Gastrocnemius medialis (tissue), 4 donors: ENCODE results near the gene PATJ. TPM values are rescaled to one million over a fixed set of nuclear protein-coding genes. Genes with fewer than 3 reads are reported as not detected.
A peak's percentile ranks its signal among the peaks of the same experiment; 100 is the strongest.

Experiments used
- ATAC-seq, 2 donors: fragments of 150-250 bp; one replicate each; pipeline ENCODE4 v1.9.1; 2016
- DNase-seq, 2 donors: peaks; one replicate each; pipeline ENCODE4 v3.0.0-alpha.2; 2019
- H3K27ac ChIP-seq, 4 donors: fragments of 200-600 bp; sonication (generic); 1 replicate in 1 of 4; 2 replicates in 3 of 4; pipeline ENCODE4 v1.5.1; 2016 to 2018; ENCODE audit warnings: mild to moderate bottlenecking in 2 of 4, moderate library complexity in 1 of 4
- H3K27me3 ChIP-seq, 3 donors: fragments of 200-600 bp; sonication (generic) in 2 of 3; 1 replicate in 1 of 3; 2 replicates in 2 of 3; pipeline versions ENCODE4 v1.5.1 to v1.6.0; 2016 to 2019; ENCODE audit warnings: mild to moderate bottlenecking in 1 of 3, moderate library complexity in 1 of 3
- H3K36me3 ChIP-seq, 2 donors: fragments of 200-600 bp; sonication (generic) in 1 of 2; one replicate each; pipeline ENCODE4 v1.5.1; 2017 to 2018
- H3K4me1 ChIP-seq, 2 donors: fragments of 200-600 bp; sonication (generic) in 1 of 2; one replicate each; pipeline ENCODE4 v1.5.1; 2016 to 2017; ENCODE audit warnings: mild to moderate bottlenecking in 2 of 2
- H3K4me3 ChIP-seq, 4 donors: fragments of 200-600 bp; sonication (generic) in 3 of 4; 1 replicate in 1 of 4; 2 replicates in 3 of 4; pipeline ENCODE4 v1.5.1; 2016 to 2019; ENCODE audit warnings: mild to moderate bottlenecking in 2 of 4
- H3K9me3 ChIP-seq, 3 donors: fragments of 200-600 bp; sonication (generic) in 2 of 3; 1 replicate in 1 of 3; 2 replicates in 2 of 3; pipeline ENCODE4 v1.5.1; 2016 to 2019
- POLR2A ChIP-seq, 2 donors: fragments of 450-650 bp; IDR thresholded peaks; one replicate each; pipeline ENCODE4 v1.6.1; 2017; ENCODE audit warnings: antibody characterized with exemption in 2 of 2, mild to moderate bottlenecking in 2 of 2, moderate library complexity in 2 of 2
- in situ Hi-C, 4 donors: fragments of 200-750 bp; cut with MboI; loops; one replicate each; pipeline versions ENCODE4 v1.15.0 to v1.8.0; 2017; ENCODE audit warnings: low sequenced_read_pairs in 4 of 4
- intact Hi-C: fragments of 100-400 bp; cut with DNase I; formaldehyde crosslinking; loops from one replicate; pipeline ENCODE4 v1.15.1; 2023; ENCODE audit warnings: low total_unique reads
- total RNA-seq, 4 donors: library from RNA; depleted of rRNA; stranded (reverse); fragments of >200 nt; gene quantifications; one replicate each; pipeline versions ENCODE4 v1.1.0 to v1.2.3, GENCODE V29; 2016
- TF ChIP-seq, protein P1 (sequence below), 5 experiments: fragments of 450-650 bp in 3 of 5; fragments of 200-600 bp in 2 of 5; sonication (generic) in 2 of 5; IDR thresholded peaks in 4 of 5; conservative IDR thresholded peaks in 1 of 5; 1 replicate in 4 of 5; 2 replicates in 1 of 5; pipeline ENCODE4 v1.5.1; 2016 to 2019; ENCODE audit warnings: antibody characterized with exemption in 5 of 5, mild to moderate bottlenecking in 3 of 5, moderate library complexity in 3 of 5

PATJ gene
- total RNA-seq, 4 donors from 2014 or later: 19.3 to 44.8 (median 26.0) TPM

DNA sequence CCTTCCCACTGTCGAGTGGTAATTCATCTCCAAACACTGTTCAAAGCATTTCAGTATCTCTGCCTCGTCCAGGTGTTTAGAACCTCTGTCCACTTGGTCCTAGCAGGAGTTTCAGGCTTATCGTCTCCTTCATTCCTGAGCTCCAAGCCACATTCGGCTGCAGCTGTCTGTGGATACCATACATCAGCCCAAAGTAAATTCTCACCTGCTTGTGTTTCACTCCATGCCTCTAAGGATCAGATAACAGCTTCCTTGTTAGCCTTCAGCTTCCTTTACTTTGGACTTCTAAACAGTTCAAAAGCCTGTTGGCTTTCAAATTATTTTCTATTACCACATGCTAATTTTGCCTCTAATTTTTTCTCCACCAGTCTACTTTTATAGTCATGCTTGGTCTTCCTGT, 233.4 kb downstream of the PATJ start:
- Histone ChIP-seq H3K36me3 (no peaks in the 10 kb centered on the region), H3K4me3 (no peak overlapping the region), H3K27me3 (no peaks in the 10 kb centered on the region), H3K9me3 (no peaks in the 10 kb centered on the region), H3K4me1 (peaks cover 31 to 35% of the 10 kb centered on the region in 2 donors), H3K27ac (peak overlapping the region in 3 of 4 donors; percentile 13 to 83 (median 75))
- peak; percentile 50 to 72 for ATAC-seq
- peak in 1 of 2 donors; percentile 11 for DNase-seq
- TF ChIP-seq POLR2A (IDR thresholded peaks at IDR 0.05): no peak
- TF ChIP-seq, protein P1, sequence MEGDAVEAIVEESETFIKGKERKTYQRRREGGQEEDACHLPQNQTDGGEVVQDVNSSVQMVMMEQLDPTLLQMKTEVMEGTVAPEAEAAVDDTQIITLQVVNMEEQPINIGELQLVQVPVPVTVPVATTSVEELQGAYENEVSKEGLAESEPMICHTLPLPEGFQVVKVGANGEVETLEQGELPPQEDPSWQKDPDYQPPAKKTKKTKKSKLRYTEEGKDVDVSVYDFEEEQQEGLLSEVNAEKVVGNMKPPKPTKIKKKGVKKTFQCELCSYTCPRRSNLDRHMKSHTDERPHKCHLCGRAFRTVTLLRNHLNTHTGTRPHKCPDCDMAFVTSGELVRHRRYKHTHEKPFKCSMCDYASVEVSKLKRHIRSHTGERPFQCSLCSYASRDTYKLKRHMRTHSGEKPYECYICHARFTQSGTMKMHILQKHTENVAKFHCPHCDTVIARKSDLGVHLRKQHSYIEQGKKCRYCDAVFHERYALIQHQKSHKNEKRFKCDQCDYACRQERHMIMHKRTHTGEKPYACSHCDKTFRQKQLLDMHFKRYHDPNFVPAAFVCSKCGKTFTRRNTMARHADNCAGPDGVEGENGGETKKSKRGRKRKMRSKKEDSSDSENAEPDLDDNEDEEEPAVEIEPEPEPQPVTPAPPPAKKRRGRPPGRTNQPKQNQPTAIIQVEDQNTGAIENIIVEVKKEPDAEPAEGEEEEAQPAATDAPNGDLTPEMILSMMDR (IDR thresholded peaks at IDR 0.05 in 4 of 5, conservative IDR thresholded peaks at IDR 0.05 in 1 of 5): no peak
- intact Hi-C loops: no loop called here
- in situ Hi-C loops: no loop called here

DNA sequence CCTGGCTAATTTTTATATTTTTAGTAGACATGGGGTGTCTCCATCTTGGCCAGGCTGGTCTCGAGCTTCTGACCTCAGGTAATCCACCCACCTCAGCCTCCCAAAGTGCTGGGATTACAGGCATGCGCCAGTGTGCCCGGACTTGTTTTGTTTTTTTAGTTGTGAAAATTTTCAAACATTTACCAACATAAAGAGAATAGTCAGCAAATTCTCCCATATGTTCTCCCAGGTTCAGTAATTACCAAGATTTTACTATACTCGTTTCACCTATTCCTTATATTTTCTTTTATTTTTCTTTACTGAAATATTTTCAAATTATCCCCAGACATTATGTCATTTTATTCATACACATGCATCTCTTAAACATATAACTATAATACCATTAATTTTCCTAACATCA, 234.3 kb downstream of the PATJ start:
- Histone ChIP-seq H3K4me1 (peaks cover 31 to 35% of the 10 kb centered on the region in 2 donors), H3K27me3 (no peaks in the 10 kb centered on the region), H3K36me3 (no peaks in the 10 kb centered on the region), H3K9me3 (no peaks in the 10 kb centered on the region), H3K27ac (no peak overlapping the region), H3K4me3 (no peak overlapping the region)
- TF ChIP-seq POLR2A (IDR thresholded peaks at IDR 0.05): no peak
- TF ChIP-seq, protein P1 (IDR thresholded peaks at IDR 0.05 in 4 of 5, conservative IDR thresholded peaks at IDR 0.05 in 1 of 5): no peak
- in situ Hi-C loops (no loop called here), intact Hi-C loops (no loop called here)
- ATAC-seq (no peak), DNase-seq (no peak)

- intact Hi-C loops: no loop called here
- in situ Hi-C loops: no loop called here
- no peak for TF ChIP-seq POLR2A (IDR thresholded peaks at IDR 0.05)
- TF ChIP-seq, protein P1 (IDR thresholded peaks at IDR 0.05 in 4 of 5, conservative IDR thresholded peaks at IDR 0.05 in 1 of 5): no peak
- H3K27ac ChIP-seq: no peak overlapping the region
- H3K4me3 ChIP-seq: no peak overlapping the region
- DNase-seq (no peak), ATAC-seq (no peak)
- H3K27me3 ChIP-seq: no peaks in the 10 kb centered on the region
- H3K4me1 ChIP-seq: peaks cover 18 to 22% of the 10 kb centered on the region in 2 donors
- H3K36me3 ChIP-seq: no peaks in the 10 kb centered on the region
- H3K9me3 ChIP-seq: no peaks in the 10 kb centered on the region
Measured at GRCh38 chr1:61978796-61979195, 236.5 kb downstream of the PATJ start.

- Histone ChIP-seq H3K4me3 (no peak overlapping the region), H3K27me3 (no peaks in the 10 kb centered on the region), H3K27ac (no peak overlapping the region), H3K36me3 (no peaks in the 10 kb centered on the region), H3K9me3 (no peaks in the 10 kb centered on the region), H3K4me1 (peaks cover 15 to 16% of the 10 kb centered on the region in 2 donors)
- intact Hi-C loops: no loop called here
- DNase-seq (no peak), ATAC-seq (no peak)
- in situ Hi-C loops: no loop called here
- TF ChIP-seq POLR2A (IDR thresholded peaks at IDR 0.05): no peak
- TF ChIP-seq, protein P1 (IDR thresholded peaks at IDR 0.05 in 4 of 5, conservative IDR thresholded peaks at IDR 0.05 in 1 of 5): no peak
Measured at GRCh38 chr1:61979729-61980128, 237.4 kb downstream of the PATJ start.

DNA sequence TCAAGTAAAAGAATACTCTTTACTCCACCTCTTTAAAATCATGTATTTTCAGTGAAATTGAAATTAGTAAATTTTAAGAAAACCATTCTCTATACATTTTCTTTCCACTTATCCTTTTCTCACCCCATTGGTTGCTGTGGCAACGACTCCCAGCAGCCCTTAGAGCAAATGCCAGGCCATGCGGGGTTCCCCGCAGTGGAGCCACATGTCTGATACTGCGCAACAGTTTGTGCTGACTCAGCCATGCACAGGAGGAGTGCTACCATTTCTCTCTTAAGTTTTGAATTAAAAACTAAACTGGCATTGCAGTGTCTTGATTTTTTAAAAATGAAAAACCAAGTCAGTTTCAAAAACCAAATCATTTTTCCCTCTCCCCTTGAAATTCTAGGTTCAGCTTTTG, 238.3 kb downstream of the PATJ start:
- TF ChIP-seq POLR2A (IDR thresholded peaks at IDR 0.05): no peak
- TF ChIP-seq, protein P1 (IDR thresholded peaks at IDR 0.05 in 4 of 5, conservative IDR thresholded peaks at IDR 0.05 in 1 of 5): no peak
- DNase-seq (no peak), ATAC-seq (no peak)
- intact Hi-C loops (no loop called here), in situ Hi-C loops (no loop called here)
- H3K4me3 ChIP-seq: no peak overlapping the region
- no peaks in the 10 kb centered on the region for H3K36me3 ChIP-seq
- H3K4me1 ChIP-seq: peaks cover 7 to 9% of the 10 kb centered on the region in 2 donors
- H3K27ac ChIP-seq: no peak overlapping the region
- H3K9me3 ChIP-seq: no peaks in the 10 kb centered on the region
- H3K27me3 ChIP-seq: no peaks in the 10 kb centered on the region
